ENCODE results near the gene ZBTB18. TPM values are rescaled to one million over a fixed set of nuclear protein-coding genes. Genes with fewer than 3 reads are reported as not detected.
A peak's percentile ranks its signal among the peaks of the same experiment; 100 is the strongest.
"Not testable (repeated sequence)": the region's sequence is repeated elsewhere in the genome, so short reads cannot be mapped to it uniquely, and the experiment has no call there.

The ZBTB18 gene
- total RNA-seq, 2 donors from 2014 or later = 21.4 to 24.0 TPM

DNA sequence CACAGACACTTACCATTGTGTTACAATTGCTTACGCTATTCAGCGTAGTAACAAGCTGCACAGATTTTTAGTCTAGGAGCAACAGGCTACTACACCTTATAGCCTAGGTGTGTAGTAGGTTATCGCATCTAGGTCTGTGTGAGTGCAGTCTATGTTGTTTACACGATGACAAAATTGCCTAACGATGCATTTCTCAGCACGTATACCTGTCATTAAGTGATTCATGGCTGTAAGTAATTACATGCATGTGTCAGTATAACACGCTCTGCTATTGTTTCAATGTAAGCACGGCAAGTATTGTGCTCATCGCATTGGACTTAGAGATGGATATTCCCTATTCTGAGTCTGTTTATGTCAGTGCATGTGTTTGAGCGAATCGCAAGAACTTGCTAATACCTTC lies 15.7 kb upstream of the ZBTB18 start:
- no peak for DNase-seq
- intact Hi-C loops (cut with DNase I) = no loop called here
- ATAC-seq = no peak

- intact Hi-C loops (cut with DNase I) = no loop called here
- ATAC-seq (no peak), DNase-seq (no peak)
Measured at GRCh38 chr1:244037252-244037651, 13.8 kb upstream of the ZBTB18 start.

GRCh38 chr1:244041466-244042120 lies 9.5 kb upstream of the ZBTB18 start:
- ATAC-seq (no peak), DNase-seq (no peak)
- intact Hi-C loops (cut with DNase I) = loop anchor here in 1 of 2 donors (10.0 kb wide), 1 partner anchor 187 kb away; the partner anchor contains the start of gene AKT3

DNA sequence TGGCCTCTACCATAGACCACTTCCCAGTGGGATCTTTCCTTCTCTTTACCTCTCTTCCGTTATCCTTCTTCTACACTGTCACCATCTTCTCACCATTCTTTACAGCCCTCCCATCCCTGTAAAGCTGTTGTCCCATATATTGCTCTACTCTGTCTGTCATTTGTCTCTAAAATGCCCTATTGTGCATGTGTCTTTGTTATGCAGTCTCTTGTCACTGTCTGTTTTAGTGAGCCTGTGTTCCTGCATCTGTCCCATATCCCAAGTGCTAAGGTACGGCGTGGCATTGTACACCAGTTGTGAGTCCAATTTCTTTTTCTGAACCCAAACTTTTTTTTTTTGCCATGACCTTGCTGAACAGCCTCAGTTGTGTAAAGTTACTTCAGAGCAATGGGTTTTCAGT lies 8.8 kb upstream of the ZBTB18 start:
- no peak for ATAC-seq
- intact Hi-C loops (cut with DNase I) = loop anchor here in 1 of 2 donors (10.0 kb wide), 1 partner anchor 187 kb away; the partner anchor contains the start of gene AKT3
- no peak for DNase-seq

- DNase-seq = no peak
- intact Hi-C loops (cut with DNase I) = loop anchor here in 1 of 2 donors (10.0 kb wide), 1 partner anchor 190 kb away; the partner anchor contains the start of gene AKT3
- ATAC-seq = no peak
Measured at GRCh38 chr1:244044423-244044822, 6.7 kb upstream of the ZBTB18 start.

DNA sequence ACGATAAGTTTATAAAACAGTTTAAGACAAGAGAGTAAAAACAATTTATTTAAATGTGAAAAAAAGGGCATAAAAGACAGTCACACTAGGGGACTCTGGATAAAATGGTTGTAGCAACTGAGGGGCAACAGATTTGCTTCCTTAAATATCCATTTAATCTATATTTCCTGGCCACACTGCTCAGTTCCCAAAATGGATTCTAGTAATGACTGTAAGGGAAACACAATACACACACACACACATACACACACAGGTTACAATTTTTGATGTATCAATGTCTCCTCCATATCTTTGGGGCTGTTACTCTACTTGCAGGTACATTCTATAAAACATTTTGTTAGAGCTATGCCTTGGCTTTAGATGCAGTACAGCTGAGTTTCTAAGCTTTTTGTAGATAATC lies 4.8 kb upstream of the ZBTB18 start:
- DNase-seq, ATAC-seq: not testable (repeated sequence)
- intact Hi-C loops (cut with DNase I) = loop anchor here in 1 of 2 donors (10.0 kb wide), 1 partner anchor 191 kb away; the partner anchor contains the start of gene AKT3

- DNase-seq (no peak), ATAC-seq (no peak)
- intact Hi-C loops (cut with DNase I) = loop anchor here in 1 of 2 donors (10.0 kb wide), 1 partner anchor 192 kb away; the partner anchor contains the start of gene AKT3
Measured at GRCh38 chr1:244046907-244047611, 4.0 kb upstream of the ZBTB18 start.

DNA sequence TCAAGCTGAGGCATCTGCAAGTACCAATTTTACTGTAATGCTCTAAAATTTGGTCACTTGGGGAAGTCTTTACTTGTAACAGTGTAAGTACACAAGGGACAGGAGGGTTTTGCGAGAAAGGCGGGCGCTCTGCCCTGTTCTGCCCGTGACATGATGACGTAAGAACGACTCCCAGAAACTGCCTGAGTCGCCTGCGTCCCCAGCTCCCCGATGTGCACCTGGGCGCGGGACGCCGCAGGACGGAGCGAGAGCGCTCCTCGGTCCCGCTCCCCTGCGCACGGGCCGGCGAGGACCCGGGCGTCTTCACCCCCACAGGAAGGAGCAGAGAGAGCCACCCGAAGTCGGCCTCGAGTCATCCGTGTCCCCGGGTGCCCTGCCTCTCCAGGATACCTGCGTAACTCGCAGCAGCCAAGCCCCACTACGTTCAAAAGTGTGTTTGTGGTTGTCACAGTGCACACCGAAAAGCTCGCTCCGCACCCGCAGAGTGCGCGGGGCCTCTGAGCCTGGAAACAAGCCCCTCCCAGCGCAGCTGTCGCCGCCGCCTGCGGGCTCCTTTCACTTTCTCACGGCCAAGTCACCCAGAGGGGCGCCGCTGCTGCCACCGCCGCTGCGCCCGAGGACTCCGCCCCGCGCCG lies 3.3 kb upstream of the ZBTB18 start:
- ATAC-seq (peak; percentile 45), DNase-seq (peak; percentile 72)
- intact Hi-C loops (cut with DNase I) = loop anchor here in 1 of 2 donors (10.0 kb wide), 1 partner anchor 193 kb away; the partner anchor contains the start of gene AKT3

- ATAC-seq (peak; percentile 96 to 97), DNase-seq (peak; percentile 99)
- intact Hi-C loops (cut with DNase I) = loop anchor here in 1 of 2 donors (10.0 kb wide), 1 partner anchor 194 kb away; the partner anchor contains the start of gene AKT3
Measured at GRCh38 chr1:244048256-244049161, 2.6 kb upstream of the ZBTB18 start.

DNA sequence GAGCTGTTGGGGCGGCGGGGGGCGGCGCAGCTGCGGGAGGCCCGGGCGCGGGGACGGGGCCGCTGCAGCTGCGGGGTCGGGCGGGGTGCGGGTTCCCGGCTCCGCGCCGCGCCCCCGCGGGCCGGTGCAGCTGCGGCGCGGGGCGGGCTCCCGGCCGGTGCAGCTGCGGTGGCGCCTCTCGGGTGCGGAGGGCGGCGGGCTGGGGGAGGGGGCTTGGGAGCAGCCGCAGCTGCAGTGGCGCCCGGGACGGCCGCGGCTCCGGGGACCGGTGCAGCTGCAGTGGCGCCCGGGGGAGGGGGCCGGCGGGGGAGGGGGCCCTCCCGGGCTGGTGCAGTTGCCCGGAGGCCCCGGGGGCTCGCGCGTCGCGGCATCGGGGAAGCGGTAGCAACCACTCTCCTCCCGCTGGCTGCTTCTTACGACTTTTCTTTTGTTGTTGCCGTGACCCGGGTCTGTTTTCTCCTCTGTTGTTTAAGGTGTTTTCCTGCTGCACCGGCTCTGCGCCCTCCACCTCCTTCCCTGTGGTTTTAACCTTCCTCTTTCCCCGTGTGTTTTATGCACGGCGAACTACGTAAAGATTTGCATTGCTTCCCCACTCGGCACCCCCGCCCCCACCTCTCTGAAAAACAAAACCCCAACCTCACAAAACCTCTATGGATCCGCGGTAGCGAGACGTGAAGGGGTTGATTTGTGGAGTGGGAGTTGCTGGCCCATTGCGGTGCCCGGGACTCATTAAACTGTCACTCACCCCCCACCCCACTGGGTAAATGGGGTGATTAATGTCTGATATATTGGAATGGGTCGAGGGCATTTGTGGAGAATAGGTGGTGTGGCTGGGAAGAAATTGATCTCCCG lies 1.7 kb upstream of the ZBTB18 start:
- intact Hi-C loops (cut with DNase I) = loop anchor here in 1 of 2 donors (10.0 kb wide), 2 partner anchors 195 to 225 kb away; partner anchors contain the start of gene AKT3

GRCh38 chr1:244050014-244050834 lies 859 bp upstream of the ZBTB18 start:
- intact Hi-C loops (cut with DNase I) = loop anchor here in 1 of 2 donors (10.0 kb wide), 1 partner anchor 225 kb away; no protein-coding TSS in a partner anchor
- DNase-seq = peak; percentile 32
- ATAC-seq = no peak

More for the DNA sequence above, 1.7 kb upstream of the ZBTB18 start:
- DNase-seq (peak; percentile 45), ATAC-seq (no peak)

- no peak for ATAC-seq
- intact Hi-C loops (cut with DNase I) = loop anchor here in 1 of 2 donors (10.0 kb wide), 1 partner anchor 223 kb away; no protein-coding TSS in a partner anchor
- DNase-seq = no peak
Measured at GRCh38 chr1:244052016-244052727, 1.1 kb downstream of the ZBTB18 start.

- intact Hi-C loops (cut with DNase I) = loop anchor here in 1 of 2 donors (10.0 kb wide), 1 partner anchor 222 kb away; no protein-coding TSS in a partner anchor
- DNase-seq (no peak), ATAC-seq (no peak)
Measured at GRCh38 chr1:244052728-244053312, 1.7 kb downstream of the ZBTB18 start.

- no peak for DNase-seq
- no peak for ATAC-seq
- intact Hi-C loops (cut with DNase I) = loop anchor here in 1 of 2 donors (10.0 kb wide), 1 partner anchor 221 kb away; no protein-coding TSS in a partner anchor
Measured at GRCh38 chr1:244053831-244054230, 2.7 kb downstream of the ZBTB18 start.

- ATAC-seq = no peak
- DNase-seq = no peak
- intact Hi-C loops (cut with DNase I) = loop anchor here in 1 of 2 donors (10.0 kb wide), 1 partner anchor 220 kb away; no protein-coding TSS in a partner anchor
Measured at GRCh38 chr1:244054247-244054923, 3.3 kb downstream of the ZBTB18 start.
